H1 (cell line): ENCODE measurements around the gene NCOA1. TPM values are rescaled to one million over a fixed set of nuclear protein-coding genes. Genes with fewer than 3 reads are reported as not detected.

ENCODE experiments used
- CTCF ChIA-PET: fragments of 300-600 bp; sonication (Branson Sonifier 250); formaldehyde crosslinking; loops from one replicate; lab custom pipeline; 2021; ENCODE audit not compliant: partially characterized antibody; lab: Charles Lee
- POLR2A ChIA-PET: fragments of 300-600 bp; sonication (Branson Sonifier 250); formaldehyde crosslinking; loops from one replicate; lab custom pipeline; 2021; ENCODE audit warnings: inconsistent platforms; ENCODE audit not compliant: partially characterized antibody; lab: Charles Lee
- DNase-seq, 2 experiments: peaks; one replicate each; pipeline versions ENCODE4 v3.0.0 to v3.0.0-alpha.2; 2010 to 2022; ENCODE audit warnings: low spot score in 2 of 2, low read depth in 1 of 2, mixed read lengths in 1 of 2
- FAIRE-seq: peaks from 2 replicates; lab custom pipeline; 2011; peaks lifted over from hg19 to GRCh38; lab: Jason Lieb, UNC
- H2AFZ ChIP-seq: 2 replicates; pipeline ENCODE4 v1.8.1; 2012; ENCODE audit warnings: low read length, inconsistent platforms
- H2AK5ac ChIP-seq: 2 replicates; pipeline ENCODE4 v1.6.1; 2013; ENCODE audit warnings: low read depth, low read length
- H2BK120ac ChIP-seq: replicated peaks from 2 replicates; pipeline ENCODE3; 2013; ENCODE audit warnings: low read depth, low read length, inconsistent platforms
- H2BK12ac ChIP-seq: 2 replicates; pipeline ENCODE4 v1.6.1; 2013; ENCODE audit warnings: low read depth, low read length
- H2BK15ac ChIP-seq: 2 replicates; pipeline ENCODE4 v1.6.1; 2013; ENCODE audit warnings: low read length
- H2BK20ac ChIP-seq: 2 replicates; pipeline ENCODE4 v1.6.1; 2013; ENCODE audit warnings: low read length
- H2BK5ac ChIP-seq: 2 replicates; pipeline ENCODE4 v1.6.1; 2013; ENCODE audit warnings: low read depth, low read length
- H3K14ac ChIP-seq: 2 replicates; pipeline ENCODE4 v1.6.1; 2013; ENCODE audit warnings: inconsistent platforms; ENCODE audit not compliant: insufficient read length
- H3K18ac ChIP-seq: 2 replicates; pipeline ENCODE4 v1.6.1; 2013; ENCODE audit warnings: low read length; ENCODE audit errors: extremely low read depth
- H3K23ac ChIP-seq: 2 replicates; pipeline ENCODE4 v1.6.1; 2013; ENCODE audit warnings: inconsistent platforms; ENCODE audit not compliant: insufficient read length
- H3K23me2 ChIP-seq: 2 replicates; pipeline ENCODE4 v1.6.1; 2013; ENCODE audit warnings: low read depth, low read length
- H3K27ac ChIP-seq: 2 replicates; pipeline ENCODE4 v1.6.1; 2011; ENCODE audit warnings: low read depth, low read length, inconsistent platforms
- H3K27me3 ChIP-seq, 4 experiments: replicated peaks in 1 of 4; 1 replicate in 1 of 4; 2 replicates in 3 of 4; pipeline versions ENCODE4 v1.6.1 to v1.8.1; 2011 to 2013; ENCODE audit warnings: low read length in 3 of 4, mild to moderate bottlenecking in 3 of 4, inconsistent platforms in 2 of 4, mixed read lengths in 2 of 4, moderate library complexity in 1 of 4; ENCODE audit not compliant: control insufficient read depth in 3 of 4, insufficient read depth in 3 of 4; ENCODE audit errors: extremely low read depth in 1 of 4
- H3K36me3 ChIP-seq, 4 experiments: 2 replicates each; pipeline versions ENCODE4 v1.6.1 to v1.8.1; 2011 to 2013; ENCODE audit warnings: mild to moderate bottlenecking in 4 of 4, low read length in 3 of 4, moderate library complexity in 2 of 4, control low read depth in 1 of 4, inconsistent platforms in 1 of 4; ENCODE audit not compliant: insufficient read depth in 4 of 4, control insufficient read depth in 2 of 4
- H3K4ac ChIP-seq: replicated peaks from 2 replicates; pipeline ENCODE3; 2013; ENCODE audit warnings: low read length, low read depth, mixed read lengths, inconsistent platforms; ENCODE audit not compliant: insufficient read length
- H3K4me1 ChIP-seq, 4 experiments: replicated peaks in 1 of 4; 1 replicate in 1 of 4; 2 replicates in 3 of 4; pipeline versions ENCODE4 v1.6.1 to v1.8.1; 2011 to 2013; ENCODE audit warnings: low read length in 3 of 4, inconsistent platforms in 2 of 4, mixed read lengths in 1 of 4; ENCODE audit not compliant: insufficient read depth in 4 of 4, control insufficient read depth in 3 of 4
- H3K4me2 ChIP-seq, 2 experiments: 2 replicates each; pipeline versions ENCODE4 v1.6.1 to v1.8.1; 2011 to 2013; ENCODE audit warnings: low read depth in 2 of 2, low read length in 2 of 2, control low read depth in 1 of 2, inconsistent platforms in 1 of 2, mild to moderate bottlenecking in 1 of 2; ENCODE audit not compliant: insufficient read depth in 1 of 2
- H3K4me3 ChIP-seq, 4 experiments: fragments of 200-600, 300-600 bp in 1 of 4; sonication (generic), shearing (Covaris generic), sonication (Bioruptor Twin) in 1 of 4; 2 replicates each; pipeline versions ENCODE4 v1.5.1 to v1.8.1; 2011 to 2016; ENCODE audit warnings: low read length in 4 of 4, low read depth in 3 of 4, control low read depth in 2 of 4, inconsistent platforms in 2 of 4, mild to moderate bottlenecking in 2 of 4, mixed read lengths in 1 of 4, moderate library complexity in 1 of 4; ENCODE audit not compliant: insufficient read depth in 2 of 4; ENCODE audit errors: extremely low read depth in 1 of 4
- H3K56ac ChIP-seq: replicated peaks from 2 replicates; pipeline ENCODE3; 2013; ENCODE audit warnings: low read depth, mild to moderate bottlenecking, mixed read lengths, low read length, inconsistent platforms; ENCODE audit not compliant: insufficient read length
- H3K79me1 ChIP-seq: 2 replicates; pipeline ENCODE4 v1.6.1; 2013; ENCODE audit warnings: low read depth, low read length, control low read depth
- H3K79me2 ChIP-seq, 2 experiments: 2 replicates each; pipeline versions ENCODE4 v1.6.1 to v1.8.1; 2012 to 2013; ENCODE audit warnings: low read length in 2 of 2, mild to moderate bottlenecking in 2 of 2, inconsistent platforms in 1 of 2; ENCODE audit not compliant: insufficient read depth in 2 of 2, control insufficient read depth in 1 of 2
- H3K9ac ChIP-seq, 4 experiments: replicated peaks in 1 of 4; 1 replicate in 1 of 4; 2 replicates in 3 of 4; pipeline versions ENCODE4 v1.6.1 to v1.8.1; 2011 to 2013; ENCODE audit warnings: low read depth in 3 of 4, low read length in 3 of 4, control low read depth in 2 of 4, mild to moderate bottlenecking in 2 of 4, moderate library complexity in 2 of 4, inconsistent platforms in 1 of 4; ENCODE audit errors: extremely low read depth in 1 of 4
- H3K9me3 ChIP-seq, 2 experiments: 2 replicates each; pipeline versions ENCODE4 v1.6.1 to v1.8.1; 2012 to 2013; ENCODE audit warnings: mild to moderate bottlenecking in 2 of 2, moderate library complexity in 2 of 2, control low read depth in 1 of 2, inconsistent platforms in 1 of 2, low read depth in 1 of 2, low read length in 1 of 2, mixed read lengths in 1 of 2; ENCODE audit not compliant: insufficient read depth in 2 of 2
- H4K20me1 ChIP-seq, 2 experiments: replicated peaks in 1 of 2; 2 replicates each; pipeline versions ENCODE3 to v1.8.1; 2011 to 2013; ENCODE audit warnings: inconsistent platforms in 2 of 2, low read length in 2 of 2, mild to moderate bottlenecking in 1 of 2; ENCODE audit not compliant: insufficient read depth in 2 of 2, control insufficient read depth in 1 of 2
- H4K5ac ChIP-seq: 2 replicates; pipeline ENCODE4 v1.6.1; 2013; ENCODE audit warnings: low read length, low read depth, mixed read lengths, inconsistent platforms; ENCODE audit not compliant: insufficient read length
- H4K8ac ChIP-seq: 2 replicates; pipeline ENCODE4 v1.8.0; 2013; ENCODE audit warnings: mild to moderate bottlenecking, moderate library complexity, low read length, inconsistent platforms; ENCODE audit not compliant: insufficient read depth; ENCODE audit errors: extremely low read depth
- H4K91ac ChIP-seq: replicated peaks from 2 replicates; pipeline ENCODE3; 2013; ENCODE audit warnings: low read length, mixed read lengths, inconsistent platforms; ENCODE audit not compliant: insufficient read length
- BCL11A ChIP-seq, 2 experiments: IDR thresholded peaks; one replicate each; pipeline ENCODE4 v1.6.1; 2011; ENCODE audit warnings: low read depth in 2 of 2, low read length in 2 of 2, mild to moderate bottlenecking in 2 of 2
- BRCA1 ChIP-seq: IDR thresholded peaks from 2 replicates; pipeline ENCODE4 v1.6.1; 2012; ENCODE audit warnings: low read depth, low read length, improper control_type of control experiment
- CEBPB ChIP-seq: IDR thresholded peaks from 2 replicates; pipeline ENCODE4 v1.6.1; 2012; ENCODE audit warnings: low read depth, low read length
- CHD2 ChIP-seq: IDR thresholded peaks from 2 replicates; pipeline ENCODE4 v1.6.1; 2012; ENCODE audit warnings: low read length, improper control_type of control experiment
- GABPA ChIP-seq: IDR thresholded peaks from 2 replicates; pipeline ENCODE4 v1.6.1; 2011; ENCODE audit warnings: mild to moderate bottlenecking, low read length, moderate library complexity, borderline replicate concordance; ENCODE audit not compliant: insufficient read depth
- JUN ChIP-seq: IDR thresholded peaks from 2 replicates; pipeline ENCODE4 v1.6.1; 2011; ENCODE audit warnings: low read depth, mild to moderate bottlenecking, improper control_type of control experiment, low read length
- JUND ChIP-seq: IDR thresholded peaks from 2 replicates; pipeline ENCODE4 v1.6.1; 2011; ENCODE audit warnings: mild to moderate bottlenecking, improper control_type of control experiment, low read length
- KDM5A ChIP-seq: fragments of 200-600 bp; IDR thresholded peaks from 2 replicates; pipeline ENCODE4 v1.7.1; 2012; ENCODE audit warnings: mild to moderate bottlenecking, low read length, inconsistent platforms, mixed read lengths
- PHF8 ChIP-seq: fragments of 200-600 bp; sonication (generic); conservative IDR thresholded peaks from 2 replicates; pipeline ENCODE4 v1.7.1; 2012; ENCODE audit warnings: low read depth, mild to moderate bottlenecking, inconsistent platforms, low read length, moderate library complexity
- POLR2AphosphoS5 ChIP-seq: IDR thresholded peaks from 2 replicates; pipeline ENCODE4 v1.6.1; 2011; ENCODE audit warnings: low read depth, low read length
- RBBP5 ChIP-seq: IDR thresholded peaks from 2 replicates; pipeline ENCODE4 v1.7.1; 2012; ENCODE audit warnings: low read depth, mild to moderate bottlenecking, inconsistent platforms, low read length, moderate library complexity, borderline replicate concordance
- SIN3A ChIP-seq, 2 experiments: IDR thresholded peaks in 1 of 2; conservative IDR thresholded peaks in 1 of 2; 2 replicates each; pipeline ENCODE4 v1.6.1; 2011 to 2012; ENCODE audit warnings: low read length in 2 of 2, improper control_type of control experiment in 1 of 2, low read depth in 1 of 2, mild to moderate bottlenecking in 1 of 2
- SIX5 ChIP-seq: IDR thresholded peaks from 2 replicates; pipeline ENCODE4 v1.6.1; 2011; ENCODE audit warnings: mild to moderate bottlenecking, low read depth, low read length
- TAF1 ChIP-seq: IDR thresholded peaks from 2 replicates; pipeline ENCODE4 v1.6.1; 2011; ENCODE audit warnings: mild to moderate bottlenecking, low read depth, low read length
- TAF7 ChIP-seq: optimal IDR thresholded peaks from 2 replicates; pipeline ENCODE3; 2011; ENCODE audit warnings: low read depth, mild to moderate bottlenecking, inconsistent platforms, low read length, moderate library complexity, borderline replicate concordance
- TCF12 ChIP-seq: IDR thresholded peaks from 2 replicates; pipeline ENCODE4 v1.6.1; 2011; ENCODE audit warnings: low read depth, mild to moderate bottlenecking, low read length
- TEAD4 ChIP-seq: IDR thresholded peaks from 2 replicates; pipeline ENCODE4 v1.6.1; 2012; ENCODE audit warnings: low read depth, low read length, inconsistent platforms, mixed read lengths
- polyA plus RNA-seq, 7 experiments: library from polyadenylated mRNA; depleted of rRNA in 3 of 7; stranded (reverse) in 5 of 7; unstranded in 2 of 7; fragments of >200 nt in 5 of 7; fragments of 200-250 nt in 2 of 7; gene quantifications; 1 replicate in 5 of 7; 2 replicates in 1 of 7; 4 replicates in 1 of 7; pipeline versions ENCODE4 v1.2.1 to v1.2.3, GENCODE V29; 2011 to 2013; ENCODE audit warnings: missing spikeins in 2 of 7, mixed read lengths in 2 of 7
- total RNA-seq: library from RNA; stranded (reverse); fragmentation: NEBNext Ultra II Directional; extraction: Animal tissue kit (Norgen Biotek cat#: 25700); gene quantifications from 2 replicates; pipeline ENCODE4 v1.2.1, GENCODE V29; 2021

Gene NCOA1
- total and polyA plus RNA-seq, 2 of the 8 experiments (the other 6 are each of a cell fraction or from before 2014, with no cell fraction given): 12.8 to 17.9 TPM

- H4K5ac ChIP-seq: no peak overlapping the region
- TF ChIP-seq KDM5A: no peak
- TF ChIP-seq JUN: no peak
- TF ChIP-seq JUND: no peak
- TF ChIP-seq RBBP5: no peak
- TF ChIP-seq GABPA: no peak
- no peak for TF ChIP-seq CEBPB
- no peak for TF ChIP-seq POLR2AphosphoS5
- TF ChIP-seq CHD2: no peak
- TF ChIP-seq TAF7: no peak
- TF ChIP-seq BRCA1: no peak
- no peak for TF ChIP-seq PHF8
- no peak for TF ChIP-seq SIN3A (conservative IDR thresholded peaks at IDR 0.05 in 1 of 2, IDR thresholded peaks at IDR 0.05 in 1 of 2; ENCODE audit: low read depth in 1 of 2, low read length in 2 of 2)
- no peak for TF ChIP-seq TAF1
- TF ChIP-seq BCL11A (IDR thresholded peaks at IDR 0.05; ENCODE audit: low read depth in 2 of 2, low read length in 2 of 2): no peak
- TF ChIP-seq SIX5: no peak
- no peak for TF ChIP-seq TCF12
- TF ChIP-seq TEAD4: no peak
- TF ChIP-seq, all 59 proteins: peak for 0
- no peak overlapping the region for H3K4ac ChIP-seq
- no peak overlapping the region for H2BK120ac ChIP-seq
- H2AFZ ChIP-seq: no peak overlapping the region
- no peak overlapping the region for H4K91ac ChIP-seq
- no peak overlapping the region for H3K18ac ChIP-seq
- H3K14ac ChIP-seq: no peak overlapping the region
- H2BK20ac ChIP-seq: no peak overlapping the region
- no peak overlapping the region for H3K4me2 ChIP-seq
- H3K4me1 ChIP-seq: no peaks in the 10 kb centered on the region
- ChIA-PET POLR2A (no interaction called here), CTCF (interaction anchor here (0.6 to 0.9 kb wide), 2 partner anchors 16 to 1209 kb away, joined by 3 to 4 read pairs; no protein-coding TSS in a partner anchor)
- no peaks in the 10 kb centered on the region for H4K20me1 ChIP-seq
- DNase-seq: no peak
- no peak overlapping the region for H3K4me3 ChIP-seq
- no peak overlapping the region for H2AK5ac ChIP-seq
- no peak overlapping the region for H3K56ac ChIP-seq
- no peak for FAIRE-seq
- H3K79me2 ChIP-seq: no peaks in the 10 kb centered on the region
- H3K23me2 ChIP-seq: no peaks in the 10 kb centered on the region; the same call in 1 of the 2 replicates
- no peak overlapping the region for H2BK15ac ChIP-seq
- H3K9me3 ChIP-seq: no peaks in the 10 kb centered on the region
- H2BK12ac ChIP-seq: no peak overlapping the region
- no peak overlapping the region for H3K27ac ChIP-seq
- H3K23ac ChIP-seq: no peak overlapping the region
- no peak overlapping the region for H2BK5ac ChIP-seq
- no peaks in the 10 kb centered on the region for H3K36me3 ChIP-seq
- H4K8ac ChIP-seq: no peak overlapping the region
- no peaks in the 10 kb centered on the region for H3K79me1 ChIP-seq
- H3K27me3 ChIP-seq: no peaks in the 10 kb centered on the region
- no peak overlapping the region for H3K9ac ChIP-seq
These were observed 137.7 kb downstream of the NCOA1 start for GRCh38 chr2:24628746-24629145.
